Measurements from ENCODE around the gene GPS2.

The GPS2 gene

DNA sequence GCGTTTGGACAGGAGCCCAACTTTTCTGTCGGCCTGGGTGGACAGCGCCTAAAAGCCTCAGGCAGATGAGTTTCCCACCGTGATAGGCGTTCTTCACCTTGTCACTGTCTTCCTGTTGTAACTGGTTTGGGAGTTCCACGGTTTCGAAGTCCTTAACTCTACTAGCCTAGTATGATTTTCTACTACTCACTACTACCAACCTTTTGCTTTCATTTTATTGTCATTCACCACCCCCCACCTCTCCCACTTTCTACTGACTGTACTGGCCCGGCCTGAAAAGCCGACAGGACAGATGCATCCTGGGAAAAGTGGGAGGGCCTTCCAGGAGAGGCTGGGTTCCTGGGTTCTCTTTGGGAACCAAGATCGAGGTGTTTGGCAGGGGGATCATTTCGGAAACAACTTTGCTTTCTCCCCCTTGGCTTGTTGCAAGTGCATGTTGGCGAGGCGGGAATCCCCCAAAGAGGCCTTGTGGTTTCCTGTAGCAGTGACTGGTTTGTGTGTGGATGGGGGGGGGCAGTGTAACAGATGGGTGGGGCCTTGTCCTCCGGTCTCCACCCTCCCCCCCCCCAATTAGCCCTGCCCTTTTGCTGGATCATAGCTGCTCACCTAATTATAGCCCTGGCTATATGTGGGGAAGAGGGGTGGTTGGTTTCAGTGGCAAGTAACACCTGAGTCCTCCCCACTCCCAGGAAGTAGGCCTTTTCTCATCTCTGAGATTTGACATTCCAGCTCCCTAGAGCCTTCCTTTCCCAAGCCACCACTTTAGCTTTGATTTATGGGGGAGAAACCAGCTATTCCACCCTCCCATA, 6.3 kb downstream of the GPS2 start:
- Histone ChIP-seq H3K18ac (ENCODE audit: low read length) (peak overlapping the region; percentile 98), H4K5ac (ENCODE audit: low read length) (no peak overlapping the region), H2BK15ac (replicated peaks; ENCODE audit: low read depth) (no peak overlapping the region), H3K27ac (ENCODE audit: low read depth, low read length) (peak overlapping the region; percentile 97), H3K27me3 (ENCODE audit: insufficient read depth, low read length, poor library complexity) (no peaks in the 10 kb centered on the region), H3K36me3 (ENCODE audit: control insufficient read depth, insufficient read depth, low read length) (peaks cover 21% of the 10 kb centered on the region), H4K8ac (ENCODE audit: low read depth, low read length) (no peak overlapping the region), H3K4me2 (ENCODE audit: low read length) (peak overlapping the region; percentile 90), H3K4me1 (ENCODE audit: control insufficient read depth, low read depth, low read length) (peaks cover 6% of the 10 kb centered on the region), H3K56ac (ENCODE audit: low read length) (peak overlapping the region; percentile 97), H2BK5ac (ENCODE audit: low read length) (peak overlapping the region; percentile 51), H2AK5ac (ENCODE audit: low read length) (peak overlapping the region; percentile 92), H3K4ac (ENCODE audit: low read depth, low read length) (peak overlapping the region; percentile 100), H3K79me2 (ENCODE audit: control insufficient read depth, insufficient read depth, low read length) (peaks cover 39% of the 10 kb centered on the region), H3K79me1 (ENCODE audit: low read length) (peaks cover 16% of the 10 kb centered on the region), H3K23ac (ENCODE audit: low read length) (peak overlapping the region; percentile 92), H2BK120ac (ENCODE audit: low read depth, low read length) (no peak overlapping the region), H3K4me3 (ENCODE audit: low read length) (peak overlapping the region; percentile 91), H3K9ac (ENCODE audit: low read length) (peak overlapping the region; percentile 98)
- WGBS (ENCODE audit: extremely low coverage, insufficient coverage, low lambda C conversion rate), result no CpG with 5 or more reads among the region's 14 CpGs
- DNase-seq, result peak; percentile 91

DNA sequence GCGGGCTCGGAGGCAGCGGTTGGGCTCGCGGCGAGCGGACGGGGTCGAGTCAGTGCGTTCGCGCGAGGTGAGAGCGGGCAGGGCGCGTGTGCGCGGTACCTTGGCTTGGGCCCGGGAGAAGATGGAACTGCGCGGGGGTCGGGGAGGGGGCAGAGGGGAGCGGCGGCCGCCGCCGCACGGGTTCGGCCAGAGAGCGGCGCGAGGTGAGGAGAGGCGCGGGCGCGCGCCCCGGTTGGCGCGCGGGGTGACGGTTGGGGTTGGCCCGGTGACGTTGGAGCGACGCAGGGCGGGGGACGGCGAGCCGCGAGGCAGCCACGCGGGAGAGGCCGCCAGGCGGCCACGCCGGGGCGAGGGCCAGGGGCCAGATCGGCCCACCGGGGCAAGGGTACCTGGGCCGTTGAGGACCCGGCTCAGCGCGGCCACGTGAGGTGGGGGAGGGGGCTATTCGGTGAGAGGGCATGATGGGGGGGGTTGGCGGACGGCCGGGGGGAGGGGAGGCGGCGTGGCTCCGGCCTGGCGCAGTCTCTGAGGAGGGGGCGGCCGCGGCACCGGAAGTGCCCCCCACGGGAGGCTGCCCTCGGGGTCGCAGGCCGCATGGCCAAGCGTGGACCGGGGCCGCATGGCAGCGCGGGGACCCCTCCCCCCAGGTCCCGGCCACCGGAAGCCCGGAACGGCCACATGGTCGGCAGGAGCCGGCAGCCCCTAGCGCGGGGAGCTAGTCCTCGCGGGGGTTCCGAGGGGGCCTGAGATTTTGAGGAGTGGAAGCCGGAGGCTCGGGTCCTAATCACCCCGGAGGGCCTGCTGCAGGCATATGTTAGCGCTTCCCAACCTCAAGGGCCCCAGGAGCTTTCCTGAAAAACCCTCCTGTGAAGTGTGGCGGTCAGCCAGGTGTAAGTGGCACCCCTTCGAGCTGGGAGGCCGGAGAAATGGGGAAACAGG, 7.2 kb downstream of the GPS2 start:
- DNase-seq, result peak; percentile 56
- Histone ChIP-seq H3K79me1 (ENCODE audit: low read length) (peaks cover 16% of the 10 kb centered on the region), H3K79me2 (ENCODE audit: control insufficient read depth, insufficient read depth, low read length) (peaks cover 39% of the 10 kb centered on the region), H3K56ac (ENCODE audit: low read length) (peak overlapping the region; percentile 97), H3K27ac (ENCODE audit: low read depth, low read length) (peak overlapping the region; percentile 97), H3K4me1 (ENCODE audit: control insufficient read depth, low read depth, low read length) (peaks cover 6% of the 10 kb centered on the region), H3K4me3 (ENCODE audit: low read length) (peak overlapping the region; percentile 91), H3K36me3 (ENCODE audit: control insufficient read depth, insufficient read depth, low read length) (peaks cover 21% of the 10 kb centered on the region), H3K23ac (ENCODE audit: low read length) (peak overlapping the region; percentile 92), H4K8ac (ENCODE audit: low read depth, low read length) (no peak overlapping the region), H2BK120ac (ENCODE audit: low read depth, low read length) (peak overlapping the region; percentile 83), H3K4ac (ENCODE audit: low read depth, low read length) (peak overlapping the region; percentile 100), H2AK5ac (ENCODE audit: low read length) (peak overlapping the region; percentile 92), H2BK5ac (ENCODE audit: low read length) (peak overlapping the region; percentile 51), H4K5ac (ENCODE audit: low read length) (no peak overlapping the region), H3K4me2 (ENCODE audit: low read length) (peak overlapping the region; percentile 90), H2BK15ac (replicated peaks; ENCODE audit: low read depth) (no peak overlapping the region), H3K9ac (ENCODE audit: low read length) (peak overlapping the region; percentile 98), H3K18ac (ENCODE audit: low read length) (peak overlapping the region; percentile 98), H3K27me3 (ENCODE audit: insufficient read depth, low read length, poor library complexity) (no peaks in the 10 kb centered on the region)
- WGBS (ENCODE audit: extremely low coverage, insufficient coverage, low lambda C conversion rate), result no CpG with 5 or more reads among the region's 104 CpGs

DNA sequence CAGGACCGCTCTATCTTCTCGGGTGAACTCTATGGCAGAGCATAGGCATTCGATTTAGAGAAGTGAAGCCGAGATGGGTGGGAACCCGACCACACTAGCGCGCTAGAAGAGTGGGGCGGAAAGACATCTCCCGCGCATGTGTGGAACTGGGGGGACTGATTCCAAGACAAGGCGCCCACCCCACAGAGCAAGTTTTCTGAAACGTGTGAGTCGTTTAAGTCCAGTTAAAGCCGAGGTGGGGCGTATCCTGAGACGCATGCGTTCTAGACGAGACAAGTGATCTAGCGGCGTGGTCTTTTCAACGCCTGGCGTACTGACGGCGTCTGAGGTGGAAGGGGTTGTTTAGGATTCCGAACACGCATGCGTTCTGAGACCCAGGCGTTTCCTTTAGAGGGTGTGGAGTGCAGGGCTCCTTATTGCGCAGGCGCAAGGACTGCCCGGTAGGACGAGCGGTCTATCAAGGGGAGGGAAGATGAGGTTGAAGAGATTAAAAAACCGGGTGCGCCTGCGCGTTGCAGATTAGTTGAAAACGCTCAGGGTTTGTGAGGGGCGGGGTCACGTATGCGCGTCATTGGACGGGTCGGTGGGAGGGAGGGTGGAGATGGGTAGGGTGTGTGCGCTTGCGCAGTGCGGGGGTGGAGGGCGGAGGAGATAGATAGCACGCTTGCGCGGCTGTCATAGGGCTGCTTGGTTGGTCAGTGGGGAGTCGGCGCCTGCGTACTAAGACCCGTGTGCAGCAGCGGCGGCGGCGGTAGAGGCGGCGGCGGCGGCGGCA, 8.1 kb downstream of the GPS2 start, which contains the start of gene EIF5A:
TSS of gene EIF5A (plus strand) at position 718 of the 775 bp plus-strand sequence. CDS start 2,008 bp downstream, outside the sequence.
- H4K5ac ChIP-seq (ENCODE audit: low read length), result no peak within 1 kb of the TSS
- peak within 1 kb of the TSS; percentile 51 for H2BK5ac ChIP-seq (ENCODE audit: low read length)
- H2BK15ac ChIP-seq (replicated peaks; ENCODE audit: low read depth), result no peak within 1 kb of the TSS
- H3K4me2 ChIP-seq (ENCODE audit: low read length), result peak within 1 kb of the TSS; percentile 90
- H3K18ac ChIP-seq (ENCODE audit: low read length), result peak within 1 kb of the TSS; percentile 98
- DNase-seq, result peak; percentile 100
- no peaks in the 10 kb centered on the region for H3K27me3 ChIP-seq (ENCODE audit: insufficient read depth, low read length, poor library complexity)
- H3K36me3 ChIP-seq (ENCODE audit: control insufficient read depth, insufficient read depth, low read length), result peaks cover 16% of the 10 kb centered on the region
- peaks cover 6% of the 10 kb centered on the region for H3K4me1 ChIP-seq (ENCODE audit: control insufficient read depth, low read depth, low read length)
- H3K9ac ChIP-seq (ENCODE audit: low read length), result peak within 1 kb of the TSS; percentile 98
- peaks cover 15% of the 10 kb centered on the region for H3K79me1 ChIP-seq (ENCODE audit: low read length)
- H4K8ac ChIP-seq (ENCODE audit: low read depth, low read length), result no peak within 1 kb of the TSS
- H3K4me3 ChIP-seq (ENCODE audit: low read length), result peak within 1 kb of the TSS; percentile 91
- no CpG with 5 or more reads among the region's 64 CpGs for WGBS (ENCODE audit: extremely low coverage, insufficient coverage, low lambda C conversion rate)
- peak within 1 kb of the TSS; percentile 92 for H2AK5ac ChIP-seq (ENCODE audit: low read length)
- peak within 1 kb of the TSS; percentile 83 for H2BK120ac ChIP-seq (ENCODE audit: low read depth, low read length)
- peak within 1 kb of the TSS; percentile 92 for H3K23ac ChIP-seq (ENCODE audit: low read length)
- H3K56ac ChIP-seq (ENCODE audit: low read length), result peak within 1 kb of the TSS; percentile 97
- peaks cover 39% of the 10 kb centered on the region for H3K79me2 ChIP-seq (ENCODE audit: control insufficient read depth, insufficient read depth, low read length)
- H3K4ac ChIP-seq (ENCODE audit: low read depth, low read length), result peak within 1 kb of the TSS; percentile 100
- peak within 1 kb of the TSS; percentile 97 for H3K27ac ChIP-seq (ENCODE audit: low read depth, low read length)

DNA sequence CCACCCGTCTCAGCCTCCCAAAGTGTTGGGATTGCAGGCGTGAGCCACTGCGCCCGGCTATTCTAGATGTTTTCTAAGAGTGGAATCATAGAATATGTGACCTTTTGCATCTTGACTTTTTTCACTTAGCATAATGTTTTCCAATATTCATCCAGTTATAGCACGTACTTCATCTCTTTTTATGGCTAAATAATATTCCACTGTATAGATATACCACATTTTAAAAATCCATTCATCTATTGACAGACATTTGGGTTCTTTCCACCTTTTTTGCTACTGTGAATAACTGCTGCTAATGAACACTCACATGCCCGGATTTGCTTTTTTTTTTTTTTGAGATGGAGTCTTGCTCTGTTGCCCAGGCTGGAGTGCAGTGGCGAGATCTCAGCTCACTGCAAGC, 11.0 kb downstream of the GPS2 start:
- peaks cover 16% of the 10 kb centered on the region for H3K79me2 ChIP-seq (ENCODE audit: control insufficient read depth, insufficient read depth, low read length)
- H4K8ac ChIP-seq (ENCODE audit: low read depth, low read length), result no peak overlapping the region
- H3K18ac ChIP-seq (ENCODE audit: low read length), result no peak overlapping the region
- WGBS (ENCODE audit: extremely low coverage, insufficient coverage, low lambda C conversion rate), result no CpG with 5 or more reads among the region's 7 CpGs
- no peak overlapping the region for H2BK15ac ChIP-seq (replicated peaks; ENCODE audit: low read depth)
- H3K4ac ChIP-seq (ENCODE audit: low read depth, low read length), result no peak overlapping the region
- H3K27ac ChIP-seq (ENCODE audit: low read depth, low read length), result no peak overlapping the region
- no peak overlapping the region for H3K4me3 ChIP-seq (ENCODE audit: low read length)
- H3K4me1 ChIP-seq (ENCODE audit: control insufficient read depth, low read depth, low read length), result peaks cover 1% of the 10 kb centered on the region
- no peak overlapping the region for H2BK5ac ChIP-seq (ENCODE audit: low read length)
- H4K5ac ChIP-seq (ENCODE audit: low read length), result no peak overlapping the region
- H3K23ac ChIP-seq (ENCODE audit: low read length), result no peak overlapping the region
- no peak overlapping the region for H2BK120ac ChIP-seq (ENCODE audit: low read depth, low read length)
- H3K4me2 ChIP-seq (ENCODE audit: low read length), result no peak overlapping the region
- H3K9ac ChIP-seq (ENCODE audit: low read length), result no peak overlapping the region
- no peak overlapping the region for H2AK5ac ChIP-seq (ENCODE audit: low read length)
- no peak overlapping the region for H3K56ac ChIP-seq (ENCODE audit: low read length)
- H3K79me1 ChIP-seq (ENCODE audit: low read length), result no peaks in the 10 kb centered on the region
- H3K36me3 ChIP-seq (ENCODE audit: control insufficient read depth, insufficient read depth, low read length), result peaks cover under 1% of the 10 kb centered on the region
- no peaks in the 10 kb centered on the region for H3K27me3 ChIP-seq (ENCODE audit: insufficient read depth, low read length, poor library complexity)
- DNase-seq, result no peak

DNA sequence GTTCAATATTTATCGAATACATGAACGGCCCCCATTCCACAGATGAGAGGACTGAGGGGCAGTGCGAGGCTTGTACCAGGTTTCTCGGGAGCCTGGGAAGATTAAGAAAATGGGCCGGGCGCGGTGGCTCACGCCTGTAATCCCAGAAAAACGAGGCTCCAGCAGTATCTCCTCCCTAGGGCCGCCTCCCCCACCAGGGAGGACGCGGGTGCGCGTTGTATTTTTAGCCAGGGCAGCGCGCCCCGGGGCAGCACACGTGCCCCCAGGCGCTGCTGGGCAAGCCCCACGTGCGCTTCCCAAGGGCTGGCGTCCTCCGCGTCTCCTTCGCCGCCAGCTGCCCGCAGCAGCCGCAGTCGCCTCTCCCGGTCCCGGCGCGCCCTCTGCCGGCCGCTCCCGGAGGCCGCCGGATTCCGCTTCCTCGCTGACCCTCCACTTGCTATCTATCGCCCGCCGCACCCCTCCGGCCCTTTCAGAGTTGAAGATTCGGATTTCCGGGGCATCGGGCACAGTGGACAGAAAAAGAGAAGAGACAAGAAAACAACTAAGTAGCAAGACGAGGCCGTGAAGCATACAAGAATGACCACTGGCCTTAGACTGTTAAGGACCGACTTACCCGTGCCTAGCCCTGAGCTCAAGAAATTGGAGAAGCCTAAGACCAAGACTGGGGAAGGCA, 18.8 kb downstream of the GPS2 start:
- Histone ChIP-seq H3K36me3 (ENCODE audit: control insufficient read depth, insufficient read depth, low read length) (no peaks in the 10 kb centered on the region), H3K27ac (ENCODE audit: low read depth, low read length) (no peak overlapping the region), H2BK5ac (ENCODE audit: low read length) (no peak overlapping the region), H3K4me1 (ENCODE audit: control insufficient read depth, low read depth, low read length) (no peaks in the 10 kb centered on the region), H3K79me2 (ENCODE audit: control insufficient read depth, insufficient read depth, low read length) (no peaks in the 10 kb centered on the region), H2BK120ac (ENCODE audit: low read depth, low read length) (no peak overlapping the region), H4K5ac (ENCODE audit: low read length) (no peak overlapping the region), H3K79me1 (ENCODE audit: low read length) (no peaks in the 10 kb centered on the region), H2BK15ac (replicated peaks; ENCODE audit: low read depth) (no peak overlapping the region), H3K27me3 (ENCODE audit: insufficient read depth, low read length, poor library complexity) (peaks cover 4% of the 10 kb centered on the region), H2AK5ac (ENCODE audit: low read length) (no peak overlapping the region), H3K56ac (ENCODE audit: low read length) (peak overlapping the region; percentile 37), H3K18ac (ENCODE audit: low read length) (no peak overlapping the region), H3K4me3 (ENCODE audit: low read length) (no peak overlapping the region), H3K4ac (ENCODE audit: low read depth, low read length) (no peak overlapping the region), H4K8ac (ENCODE audit: low read depth, low read length) (no peak overlapping the region), H3K23ac (ENCODE audit: low read length) (no peak overlapping the region), H3K4me2 (ENCODE audit: low read length) (no peak overlapping the region), H3K9ac (ENCODE audit: low read length) (peak overlapping the region; percentile 17)
- no CpG with 5 or more reads among the region's 51 CpGs for WGBS (ENCODE audit: extremely low coverage, insufficient coverage, low lambda C conversion rate)
- peak; percentile 87 for DNase-seq
